Measurements from ENCODE around the gene ANXA4. TPM values are rescaled to one million over a fixed set of nuclear protein-coding genes. Genes with fewer than 3 reads are reported as not detected.
"Not testable (repeated sequence)": the region's sequence is repeated elsewhere in the genome, so short reads cannot be mapped to it uniquely, and the experiment has no call there.

The ANXA4 gene
- total RNA-seq, 1 donor = 36.9 TPM

GRCh38 chr2:69798909-69799526 is 57.1 kb downstream of the ANXA4 start:
- H3K4me3 ChIP-seq (ENCODE audit: low read depth, low read length) = peak overlapping the region; percentile 66
- no peak for TF ChIP-seq CTCF (IDR thresholded peaks at IDR 0.05; ENCODE audit: insufficient read depth, low read length)
- DNase-seq (ENCODE audit: low read depth) = peak; percentile 93

GRCh38 chr2:69801745-69802290 is 59.9 kb downstream of the ANXA4 start:
- no peak overlapping the region for H3K4me3 ChIP-seq (ENCODE audit: low read depth, low read length)
- no peak for DNase-seq (ENCODE audit: low read depth)
- TF ChIP-seq CTCF (IDR thresholded peaks at IDR 0.05; ENCODE audit: insufficient read depth, low read length) = no peak

GRCh38 chr2:69802781-69803367 is 60.9 kb downstream of the ANXA4 start:
- DNase-seq (ENCODE audit: low read depth); H3K4me3 ChIP-seq (ENCODE audit: low read depth, low read length): not testable (repeated sequence)

- TF ChIP-seq CTCF (IDR thresholded peaks at IDR 0.05; ENCODE audit: insufficient read depth, low read length) = no peak
- H3K4me3 ChIP-seq (ENCODE audit: low read depth, low read length) = no peak overlapping the region
These were observed 62.5 kb downstream of the ANXA4 start for GRCh38 chr2:69804416-69804815.

GRCh38 chr2:69805887-69806286 is 64.0 kb downstream of the ANXA4 start:
- no peak for DNase-seq (ENCODE audit: low read depth)
- H3K4me3 ChIP-seq (ENCODE audit: low read depth, low read length) = no peak overlapping the region
- TF ChIP-seq CTCF (IDR thresholded peaks at IDR 0.05; ENCODE audit: insufficient read depth, low read length) = no peak

More at GRCh38 chr2:69804416-69804815, 62.5 kb downstream of the ANXA4 start:
- no peak for DNase-seq (ENCODE audit: low read depth)

- TF ChIP-seq CTCF (IDR thresholded peaks at IDR 0.05; ENCODE audit: insufficient read depth, low read length) = no peak
- no peak overlapping the region for H3K4me3 ChIP-seq (ENCODE audit: low read depth, low read length)
- no peak for DNase-seq (ENCODE audit: low read depth)
These were observed 66.0 kb downstream of the ANXA4 start for GRCh38 chr2:69807821-69808540.

GRCh38 chr2:69810550-69810949 is 68.6 kb downstream of the ANXA4 start:
- H3K4me3 ChIP-seq (ENCODE audit: low read depth, low read length) = no peak overlapping the region
- no peak for DNase-seq (ENCODE audit: low read depth)
- no peak for TF ChIP-seq CTCF (IDR thresholded peaks at IDR 0.05; ENCODE audit: insufficient read depth, low read length)

Measured in fibroblast of the aortic adventitia (primary cell).